Stimulated activated CD4-positive, alpha-beta T cell treated with anti-CD3 and anti-CD28 coated beads, Interleukin-1b, Interleukin-23, amount 100 ng/mL, for 48 hours (primary cell): ENCODE measurements around the gene COPS9.

Source experiments
- DNase-seq: peaks from one replicate; pipeline ENCODE4 v3.0.0-alpha.2; 2020

COPS9 gene

GRCh38 chr2:240165661-240166060 is 29.6 kb upstream of the COPS9 start:
- DNase-seq = no peak

GRCh38 chr2:240165034-240165433 is 28.9 kb upstream of the COPS9 start:
- no peak for DNase-seq

- no peak for DNase-seq
These were observed 28.5 kb upstream of the COPS9 start for GRCh38 chr2:240164586-240164985.

- no peak for DNase-seq
These were observed 27.9 kb upstream of the COPS9 start for GRCh38 chr2:240163844-240164574.

GRCh38 chr2:240162939-240163714 is 27.0 kb upstream of the COPS9 start:
- DNase-seq = no peak

- no peak for DNase-seq
These were observed 26.4 kb upstream of the COPS9 start for GRCh38 chr2:240162531-240162930.

GRCh38 chr2:240162032-240162431 is 25.9 kb upstream of the COPS9 start:
- DNase-seq = no peak

GRCh38 chr2:240161087-240161750 is 25.1 kb upstream of the COPS9 start:
- DNase-seq = no peak

- no peak for DNase-seq
These were observed 24.4 kb upstream of the COPS9 start for GRCh38 chr2:240160291-240161086.

GRCh38 chr2:240159251-240159839 is 23.2 kb upstream of the COPS9 start:
- DNase-seq = no peak

GRCh38 chr2:240157147-240157470 is 21.0 kb upstream of the COPS9 start:
- no peak for DNase-seq

- no peak for DNase-seq
These were observed 20.5 kb upstream of the COPS9 start for GRCh38 chr2:240156435-240157146.

GRCh38 chr2:240155745-240156390 is 19.8 kb upstream of the COPS9 start:
- DNase-seq = no peak

GRCh38 chr2:240155048-240155744 is 19.1 kb upstream of the COPS9 start:
- DNase-seq = no peak

GRCh38 chr2:240154606-240155005 is 18.5 kb upstream of the COPS9 start:
- no peak for DNase-seq

- DNase-seq = no peak
These were observed 17.3 kb upstream of the COPS9 start for GRCh38 chr2:240153418-240153817.

GRCh38 chr2:240151477-240152031 is 15.4 kb upstream of the COPS9 start:
- no peak for DNase-seq

GRCh38 chr2:240149943-240150784 is 14.1 kb upstream of the COPS9 start:
- DNase-seq = peak; percentile 30

GRCh38 chr2:240147911-240148587 is 11.9 kb upstream of the COPS9 start:
- no peak for DNase-seq
